Chondrocyte (in vitro differentiated cells): ENCODE measurements around the gene NEU1. TPM values are rescaled to one million over a fixed set of nuclear protein-coding genes. Genes with fewer than 3 reads are reported as not detected.
"Not testable (repeated sequence)": the region's sequence is repeated elsewhere in the genome, so short reads cannot be mapped to it uniquely, and the experiment has no call there.

Experiments
- DNase-seq: peaks from one replicate; pipeline ENCODE4 v3.0.0; 2021; ENCODE audit warnings: mixed read lengths, low spot score
- H3K27ac Mint-ChIP-seq: one replicate; pipeline ENCODE4 v1.8.0; 2021; ENCODE audit warnings: mild to moderate bottlenecking, moderate library complexity, mixed read lengths; ENCODE audit not compliant: unreplicated experiment
- H3K27me3 Mint-ChIP-seq: 2 replicates; pipeline ENCODE4 v1.8.0; 2021; ENCODE audit warnings: low read depth, mixed read lengths
- H3K36me3 Mint-ChIP-seq: 2 replicates; pipeline ENCODE4 v1.8.0; 2021; ENCODE audit warnings: low read depth, mixed read lengths
- H3K4me1 Mint-ChIP-seq: 2 replicates; pipeline ENCODE4 v1.8.0; 2021; ENCODE audit warnings: low read depth, mild to moderate bottlenecking, mixed read lengths
- H3K4me3 Mint-ChIP-seq: one replicate; pipeline ENCODE4 v1.8.0; 2021; ENCODE audit warnings: mild to moderate bottlenecking, moderate library complexity, mixed read lengths; ENCODE audit not compliant: unreplicated experiment
- H3K9me3 Mint-ChIP-seq: 2 replicates; pipeline ENCODE4 v1.8.0; 2021; ENCODE audit warnings: low read depth, mixed read lengths
- CTCF ChIP-seq: fragments of 200-600 bp; sonication (generic); IDR thresholded peaks from 2 replicates; pipeline ENCODE4 v1.5.0; 2021; ENCODE audit warnings: antibody characterized with exemption, mild to moderate bottlenecking, moderate library complexity
- total RNA-seq: library from RNA; stranded (reverse); gene quantifications from 3 replicates; pipeline ENCODE4 v1.2.1, GENCODE V29; 2021

Gene NEU1
- total RNA-seq, 1 donor from 2014 or later = 64.2 TPM

GRCh38 chr6:31871046-31871659 is 8.5 kb upstream of the NEU1 start:
- H3K27ac Mint-ChIP-seq = no peak overlapping the region
- peaks cover 5% of the 10 kb centered on the region for H3K4me1 Mint-ChIP-seq
- no peak for DNase-seq
- no peaks in the 10 kb centered on the region for H3K27me3 Mint-ChIP-seq
- TF ChIP-seq CTCF = no peak
- no peak overlapping the region for H3K4me3 Mint-ChIP-seq
- H3K9me3 Mint-ChIP-seq = no peaks in the 10 kb centered on the region
- no peaks in the 10 kb centered on the region for H3K36me3 Mint-ChIP-seq

GRCh38 chr6:31870385-31870921 is 7.8 kb upstream of the NEU1 start:
- Mint-ChIP-seq H3K27me3 (no peaks in the 10 kb centered on the region), H3K4me3 (no peak overlapping the region), H3K4me1 (peaks cover 5% of the 10 kb centered on the region), H3K9me3 (no peaks in the 10 kb centered on the region), H3K27ac (no peak overlapping the region), H3K36me3 (no peaks in the 10 kb centered on the region)
- no peak for DNase-seq
- no peak for TF ChIP-seq CTCF

GRCh38 chr6:31869343-31869742 is 6.7 kb upstream of the NEU1 start:
- DNase-seq = no peak
- Mint-ChIP-seq H3K9me3 (no peaks in the 10 kb centered on the region), H3K27ac (no peak overlapping the region), H3K27me3 (no peaks in the 10 kb centered on the region), H3K4me1 (peaks cover 5% of the 10 kb centered on the region), H3K4me3 (no peak overlapping the region), H3K36me3 (no peaks in the 10 kb centered on the region)
- TF ChIP-seq CTCF = no peak

GRCh38 chr6:31868658-31868971 is 6.0 kb upstream of the NEU1 start:
- H3K4me1 Mint-ChIP-seq, DNase-seq, H3K27ac Mint-ChIP-seq, H3K9me3 Mint-ChIP-seq, H3K36me3 Mint-ChIP-seq, H3K4me3 Mint-ChIP-seq, H3K27me3 Mint-ChIP-seq: not testable (repeated sequence)

GRCh38 chr6:31865205-31866118 is 2.8 kb upstream of the NEU1 start:
- Mint-ChIP-seq H3K9me3 (no peaks in the 10 kb centered on the region), H3K4me3 (no peak overlapping the region), H3K27me3 (no peaks in the 10 kb centered on the region), H3K36me3 (no peaks in the 10 kb centered on the region), H3K4me1 (peaks cover 20% of the 10 kb centered on the region), H3K27ac (no peak overlapping the region)
- no peak for DNase-seq
- no peak for TF ChIP-seq CTCF
